ENCODE results near the gene SEMA4C. TPM values are rescaled to one million over a fixed set of nuclear protein-coding genes. Genes with fewer than 3 reads are reported as not detected.

Gene SEMA4C
- total and polyA plus RNA-seq, 9 of the 15 experiments (the other 6 are each of a cell fraction or from before 2014, with no cell fraction given): 0.32 to 59.7 (median 23.9) TPM

DNA sequence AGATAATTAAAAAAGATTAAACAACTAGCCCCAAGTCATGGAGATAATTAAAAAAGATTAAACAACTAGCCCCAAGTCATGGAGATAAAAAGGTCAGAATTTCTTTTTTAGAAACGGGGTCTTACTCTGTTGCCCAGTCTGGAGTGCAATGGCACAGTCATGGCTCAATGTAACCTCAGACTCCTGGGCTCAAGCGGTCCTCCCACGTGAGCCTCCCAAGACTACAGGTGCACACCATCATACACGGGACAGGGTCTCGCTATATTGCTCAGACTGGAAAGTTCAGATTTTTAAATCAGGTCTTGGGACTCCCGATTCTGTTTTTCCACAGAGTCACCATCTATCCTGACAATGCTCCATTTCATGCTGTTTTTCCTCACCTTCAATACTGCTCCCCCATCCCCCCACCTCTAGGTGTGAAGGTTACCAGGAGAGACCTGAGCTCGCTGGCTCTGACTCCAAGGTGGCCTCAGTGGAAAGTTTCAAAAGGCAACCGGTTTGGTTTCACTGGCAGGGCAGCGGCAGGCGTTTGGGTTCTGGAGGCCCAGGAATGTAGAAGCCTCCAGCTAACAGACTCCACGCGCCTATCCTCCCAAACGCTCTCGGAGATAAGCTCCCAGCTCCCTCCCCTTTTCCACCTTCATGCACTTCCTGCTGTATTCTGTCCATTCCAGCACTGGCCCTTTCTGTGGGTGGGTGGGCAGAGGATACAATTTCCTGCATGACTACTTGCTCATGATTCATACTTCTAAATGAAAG is 2.9 kb upstream of the SEMA4C start:
- Histone ChIP-seq H3K27me3 (ENCODE audit: control insufficient read depth in 2 of 2, insufficient read depth in 2 of 2, low read length in 2 of 2) (no peaks in the 10 kb centered on the region), H3K79me2 (ENCODE audit: control insufficient read depth, insufficient read depth, low read length) (peaks cover 50% of the 10 kb centered on the region), H3K9ac (ENCODE audit: insufficient read depth in 1 of 2, low read depth in 2 of 2, low read length in 2 of 2) (peak overlapping the region in 1 of 2 experiments; percentile 79; a peak in 1 of 4 replicates), H3K4me1 (replicated peaks in 1 of 2; ENCODE audit: control insufficient read depth in 2 of 2, insufficient read depth in 2 of 2, low read length in 2 of 2) (peaks cover 43 to 90% of the 10 kb centered on the region in 2 experiments), H2AFZ (ENCODE audit: low read depth, low read length) (no peak overlapping the region), H4K20me1 (replicated peaks; ENCODE audit: control insufficient read depth, insufficient read depth, low read length) (peaks cover 5% of the 10 kb centered on the region; the same call in 1 of the 2 replicates), H3K4me2 (ENCODE audit: insufficient read depth, low read length) (peak overlapping the region; percentile 72), H3K9me3 (replicated peaks; ENCODE audit: control insufficient read depth, insufficient read depth, low read depth, low read length) (no peaks in the 10 kb centered on the region), H3K4me3 (0 out of 2 replicates have a peak overlapping the region, but pooled peaks have one; percentile 1), H3K9me1 (ENCODE audit: control insufficient read depth, insufficient read depth, low read length) (peaks cover 4% of the 10 kb centered on the region), H3K27ac (ENCODE audit: extremely low read depth, low read depth, low read length) (peak overlapping the region; percentile 53), H3K36me3 (ENCODE audit: control insufficient read depth, insufficient read depth, low read length) (peaks cover 15% of the 10 kb centered on the region; the same call in 2 of the 3 replicates)
- in situ Hi-C loops (cut with MboI) (loop anchor here (25.0 kb wide), 1 partner anchor 240 kb away; the partner anchor contains the start of gene ANKRD36), intact Hi-C loops (cut with micrococcal nuclease) (loop anchor here (2.0 to 5.0 kb wide), 2 partner anchors 14 to 80 kb away; partner anchors contain the start of gene ANKRD39)
- WGBS (ENCODE audit: insufficient coverage, low coverage, missing lambda C conversion rate): 22% methylated on average over 14 of the region's 14 CpGs
- POLR2A ChIA-PET: interaction anchor here (1.0 to 11.3 kb wide), 8 partner anchors 8 to 265 kb away, joined by 3 to 112 read pairs (median 14); partner anchors contain the start of gene ANKRD39
- CTCF ChIA-PET (ENCODE audit: low intra/inter-chr PET ratio): interaction anchor here (0.8 kb wide), 1 partner anchor 239 kb away, joined by 3 read pairs; no protein-coding TSS in a partner anchor
- FAIRE-seq (peak; percentile 35), ATAC-seq (no peak), DNase-seq (ENCODE audit: extremely low read depth in 1 of 4, low spot score in 3 of 4) (peak in 2 of 4 experiments; percentile 43 to 75)
- BruUV-seq (replicated peaks): no TSS peak
- TF ChIP-seq KDM5B (IDR thresholded peaks at IDR 0.05; ENCODE audit: insufficient replicate concordance, low read depth, low read length): peak; percentile 51
- TF ChIP-seq SPI1 (IDR thresholded peaks at IDR 0.05; ENCODE audit: borderline replicate concordance, low read depth, low read length): peak; percentile 44; the same call in 1 of the 2 replicates
- TF ChIP-seq, protein P1, sequence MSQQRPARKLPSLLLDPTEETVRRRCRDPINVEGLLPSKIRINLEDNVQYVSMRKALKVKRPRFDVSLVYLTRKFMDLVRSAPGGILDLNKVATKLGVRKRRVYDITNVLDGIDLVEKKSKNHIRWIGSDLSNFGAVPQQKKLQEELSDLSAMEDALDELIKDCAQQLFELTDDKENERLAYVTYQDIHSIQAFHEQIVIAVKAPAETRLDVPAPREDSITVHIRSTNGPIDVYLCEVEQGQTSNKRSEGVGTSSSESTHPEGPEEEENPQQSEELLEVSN (IDR thresholded peaks at IDR 0.05; ENCODE audit: borderline replicate concordance in 1 of 2, extremely low read depth in 1 of 2, insufficient read depth in 1 of 2, insufficient read length in 1 of 2, low read depth in 1 of 2, low read length in 1 of 2, poor library complexity in 1 of 2, severe bottlenecking in 1 of 2): peak in 1 of 2 experiments; percentile 17
- no peak for TF ChIP-seq ETV5 (CRISPR knock-in tag; IDR thresholded peaks at IDR 0.05; ENCODE audit: low read depth)
- no peak for TF ChIP-seq ZNF445 (CRISPR knock-in tag; IDR thresholded peaks at IDR 0.05; ENCODE audit: low read depth)
- TF ChIP-seq POLR2AphosphoS2 (IDR thresholded peaks at IDR 0.05; ENCODE audit: low read length): peak; percentile 63; the same call in 1 of the 2 replicates
- 0 out of 2 replicates have a peak, but pooled peaks have one; percentile 17 for TF ChIP-seq MYC (IDR thresholded peaks at IDR 0.05; ENCODE audit: low read depth, low read length)
- no peak for TF ChIP-seq MYC (CRISPR knock-in tag; IDR thresholded peaks at IDR 0.05; ENCODE audit: borderline replicate concordance, low read depth)
- TF ChIP-seq DMBX1 (CRISPR knock-in tag; IDR thresholded peaks at IDR 0.05; ENCODE audit: borderline replicate concordance): peak; percentile 44; the same call in 1 of the 2 replicates
- peak; percentile 4; the same call in 1 of the 2 replicates for TF ChIP-seq ELF4 (CRISPR knock-in tag; IDR thresholded peaks at IDR 0.05)
- peak in 1 of 2 experiments; percentile 50; a peak in 2 of 4 replicates for TF ChIP-seq TEAD1 (CRISPR knock-in tag; IDR thresholded peaks at IDR 0.05)
- TF ChIP-seq ZNF184 (CRISPR knock-in tag; IDR thresholded peaks at IDR 0.05): no peak
- TF ChIP-seq GABPA (tag; conservative IDR thresholded peaks at IDR 0.05; ENCODE audit: low read depth): 0 out of 2 replicates have a peak, but pooled peaks have one; percentile 20
- peak; percentile 17 for TF ChIP-seq RBBP5 (IDR thresholded peaks at IDR 0.05; ENCODE audit: borderline replicate concordance, insufficient read depth, low read length, poor library complexity, severe bottlenecking)
